Fibroblast of villous mesenchyme (primary cell): ENCODE data around the gene UBE2Q1. TPM values are rescaled to one million over a fixed set of nuclear protein-coding genes. Genes with fewer than 3 reads are reported as not detected.

ENCODE experiments used
- DNase-seq: peaks from one replicate; pipeline ENCODE4 v3.0.0-alpha.2; 2010; ENCODE audit warnings: low read depth
- H3K4me3 ChIP-seq: 2 replicates; pipeline ENCODE4 v1.5.1; 2011; ENCODE audit warnings: low read depth, mild to moderate bottlenecking, low read length
- total RNA-seq: library from RNA; depleted of rRNA; stranded (reverse); fragments of >200 nt; gene quantifications from 2 replicates; pipeline ENCODE4 v1.2.3, GENCODE V29; 2012
- TF ChIP-seq, protein P1 (sequence below): IDR thresholded peaks from 2 replicates; pipeline ENCODE4 v1.5.1; 2012; ENCODE audit warnings: low read depth, mild to moderate bottlenecking, low read length; ENCODE audit not compliant: insufficient read depth

Gene UBE2Q1
- total RNA-seq, 1 donor = 36.3 TPM

DNA sequence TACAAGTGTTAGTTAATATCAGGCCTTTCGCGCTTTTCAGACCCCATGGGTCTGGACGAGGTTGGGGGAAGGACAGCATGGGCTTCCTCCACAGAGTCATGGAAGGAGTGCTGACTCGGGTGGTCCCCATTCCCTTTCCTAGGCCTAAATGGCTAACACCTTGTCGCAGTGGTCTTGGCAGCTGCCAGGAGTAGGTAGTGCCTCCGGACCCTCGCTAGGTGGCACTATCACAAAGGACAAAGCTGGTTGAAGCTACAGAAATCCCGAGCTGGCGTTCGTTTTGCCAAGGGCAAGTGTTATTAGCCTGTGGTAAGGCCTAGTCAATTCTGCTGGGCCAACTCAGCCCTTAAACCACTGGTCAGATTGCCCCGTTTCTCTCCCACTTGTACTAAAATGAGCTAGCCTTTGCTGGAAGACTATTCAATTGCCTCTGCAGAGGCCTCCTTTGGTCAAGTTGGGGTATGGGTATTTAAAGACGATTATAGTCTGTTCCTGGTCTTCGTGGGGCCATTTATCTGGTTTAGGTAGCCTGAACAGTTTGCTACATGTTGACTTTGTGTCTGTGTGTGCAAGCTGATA, 1.1 kb upstream of the UBE2Q1 start:
- peak overlapping the region; percentile 74 for H3K4me3 ChIP-seq

DNA sequence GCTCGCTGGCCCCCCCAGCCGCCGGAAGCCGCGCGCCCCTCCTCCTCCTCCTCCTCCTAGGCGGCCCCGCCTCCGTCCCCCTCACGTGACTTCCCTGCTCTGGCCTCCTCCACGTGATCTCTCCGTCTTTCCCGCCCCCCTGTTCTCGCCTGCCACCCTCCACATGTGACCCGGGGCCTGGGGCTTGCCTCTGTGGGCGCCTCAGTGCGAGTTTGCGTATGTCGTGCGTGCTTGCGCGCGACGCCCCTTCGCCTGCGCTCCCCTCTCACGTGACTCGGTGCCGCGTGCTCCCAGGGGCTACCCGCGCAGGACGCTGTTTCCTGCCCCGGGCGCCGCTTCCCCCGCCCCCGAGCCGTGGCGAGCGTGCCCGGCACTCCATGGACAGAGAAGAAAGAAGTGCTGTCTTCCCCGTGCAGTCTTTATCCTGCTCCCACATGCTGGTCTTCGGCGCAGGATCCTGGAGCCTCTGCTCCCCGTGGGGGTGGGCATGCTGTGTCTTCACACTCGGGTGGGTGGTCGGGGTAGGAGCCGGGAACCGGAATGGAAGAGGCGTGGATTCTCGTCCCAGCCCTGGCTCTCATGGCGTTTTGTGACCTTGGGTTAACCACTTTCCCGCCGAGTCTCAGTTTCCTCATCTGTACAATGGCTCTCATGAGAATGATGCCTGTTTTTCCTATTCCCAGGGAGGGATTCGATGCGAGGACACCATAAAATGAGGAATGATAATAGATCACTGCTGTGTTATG, 431 bp upstream of the UBE2Q1 start:
- DNase-seq = peak; percentile 100
- TF ChIP-seq, protein P1, sequence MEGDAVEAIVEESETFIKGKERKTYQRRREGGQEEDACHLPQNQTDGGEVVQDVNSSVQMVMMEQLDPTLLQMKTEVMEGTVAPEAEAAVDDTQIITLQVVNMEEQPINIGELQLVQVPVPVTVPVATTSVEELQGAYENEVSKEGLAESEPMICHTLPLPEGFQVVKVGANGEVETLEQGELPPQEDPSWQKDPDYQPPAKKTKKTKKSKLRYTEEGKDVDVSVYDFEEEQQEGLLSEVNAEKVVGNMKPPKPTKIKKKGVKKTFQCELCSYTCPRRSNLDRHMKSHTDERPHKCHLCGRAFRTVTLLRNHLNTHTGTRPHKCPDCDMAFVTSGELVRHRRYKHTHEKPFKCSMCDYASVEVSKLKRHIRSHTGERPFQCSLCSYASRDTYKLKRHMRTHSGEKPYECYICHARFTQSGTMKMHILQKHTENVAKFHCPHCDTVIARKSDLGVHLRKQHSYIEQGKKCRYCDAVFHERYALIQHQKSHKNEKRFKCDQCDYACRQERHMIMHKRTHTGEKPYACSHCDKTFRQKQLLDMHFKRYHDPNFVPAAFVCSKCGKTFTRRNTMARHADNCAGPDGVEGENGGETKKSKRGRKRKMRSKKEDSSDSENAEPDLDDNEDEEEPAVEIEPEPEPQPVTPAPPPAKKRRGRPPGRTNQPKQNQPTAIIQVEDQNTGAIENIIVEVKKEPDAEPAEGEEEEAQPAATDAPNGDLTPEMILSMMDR = no peak

More for the DNA sequence above, 1.1 kb upstream of the UBE2Q1 start:
- TF ChIP-seq, protein P1 = peak; percentile 94
- peak; percentile 94 for DNase-seq

DNA sequence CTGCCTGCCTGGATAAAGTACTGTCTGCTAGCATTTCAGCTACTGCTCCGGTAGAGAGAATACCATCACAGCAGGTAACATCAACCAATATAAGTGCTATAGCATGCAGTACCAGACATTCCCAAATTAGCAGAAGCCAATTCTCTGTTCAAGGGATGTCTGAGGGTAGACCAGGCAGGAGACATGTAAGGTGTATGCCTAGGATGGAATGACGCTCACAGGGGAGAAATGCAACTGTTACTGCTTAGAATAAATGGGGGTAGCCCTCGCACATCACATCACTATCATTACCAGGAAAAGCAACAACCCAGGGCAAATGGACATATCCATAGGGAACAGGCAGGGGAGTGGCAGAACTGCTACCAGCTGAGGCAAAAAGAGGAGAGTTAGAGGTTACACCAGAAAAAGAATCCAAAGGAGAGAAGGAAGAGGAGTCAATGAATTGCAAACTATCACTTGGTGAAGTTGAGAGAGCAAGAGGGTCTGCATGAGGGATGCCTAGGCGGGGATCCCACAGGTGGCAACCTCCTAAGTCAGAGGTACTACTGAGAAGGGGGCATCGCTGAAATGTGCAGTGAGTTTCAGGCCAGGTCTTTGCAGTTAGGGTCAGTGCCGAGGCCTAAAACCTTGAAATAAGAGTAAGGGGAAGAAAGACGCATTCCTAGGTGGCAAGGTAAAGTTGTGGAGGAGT, 1.1 kb downstream of the UBE2Q1 start:
- TF ChIP-seq, protein P1 = no peak
- peak overlapping the region; percentile 74 for H3K4me3 ChIP-seq
- DNase-seq = no peak

More for the DNA sequence above, 431 bp upstream of the UBE2Q1 start:
- H3K4me3 ChIP-seq = peak overlapping the region; percentile 74

DNA sequence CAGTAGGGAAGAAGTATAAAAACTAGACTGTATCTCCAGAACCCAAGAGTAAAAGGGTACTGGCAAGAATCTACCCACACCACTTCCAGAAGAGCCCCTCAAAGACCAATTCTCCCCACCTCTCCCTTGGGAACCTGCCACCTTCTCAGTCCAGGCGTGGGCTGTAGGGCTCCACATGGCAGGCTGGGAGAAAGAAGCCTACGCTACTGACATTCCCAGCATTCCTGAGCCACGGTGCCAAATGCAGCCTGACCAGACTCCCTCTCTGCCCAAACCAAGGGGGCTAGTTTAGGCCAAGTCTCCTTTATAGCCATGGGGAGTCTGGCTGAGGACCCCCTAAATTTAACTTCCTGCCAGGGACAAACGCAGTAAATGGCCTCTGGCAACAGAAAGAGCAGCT, 2.0 kb downstream of the UBE2Q1 start:
- TF ChIP-seq, protein P1 = no peak
- no peak for DNase-seq
- H3K4me3 ChIP-seq = peak overlapping the region; percentile 74

DNA sequence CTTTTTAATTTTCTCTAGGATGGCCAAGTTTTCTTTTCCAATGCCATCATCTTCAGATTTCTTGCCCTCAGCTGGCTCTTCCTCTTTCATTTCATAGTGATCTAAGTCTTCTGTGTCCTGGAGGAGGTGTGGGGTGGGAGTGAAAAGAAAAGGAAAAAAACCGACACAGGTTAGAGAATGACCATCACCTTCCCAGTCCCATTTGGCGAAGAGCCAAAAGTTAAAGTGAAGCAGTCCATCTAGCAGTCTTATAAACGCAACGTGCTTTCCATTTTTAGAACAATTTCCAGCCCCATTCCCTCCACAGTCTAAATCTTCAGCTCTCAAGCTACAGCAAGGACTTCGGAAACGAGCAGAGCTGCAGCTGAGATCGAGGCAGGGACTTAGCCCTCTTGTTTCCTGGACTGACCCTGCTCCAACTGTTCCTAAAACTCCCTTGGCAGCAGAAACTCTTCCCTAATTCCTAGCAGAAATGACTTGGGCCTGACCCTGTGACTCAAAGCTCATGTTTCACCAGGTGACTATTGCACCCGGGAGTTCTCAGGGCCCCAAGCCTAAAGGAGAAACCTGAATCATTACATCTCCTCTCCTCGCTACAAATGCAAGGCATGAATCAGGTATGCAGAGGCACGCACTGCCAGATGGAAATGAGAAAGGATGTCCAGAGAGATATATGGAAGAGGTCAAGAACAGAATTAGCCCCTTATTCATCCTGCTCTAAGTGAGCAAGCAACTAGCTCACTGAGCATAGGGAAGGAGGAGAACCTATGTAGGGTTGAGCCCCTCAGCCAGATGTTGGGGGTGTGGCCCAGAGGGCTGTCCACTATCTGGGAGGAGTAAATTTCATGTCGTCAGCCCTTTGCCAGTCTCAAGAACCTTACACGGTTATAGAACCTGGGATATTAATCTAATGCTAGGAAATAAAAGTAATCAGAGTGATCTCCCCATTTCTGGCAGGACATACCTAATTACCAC, 5.1 kb downstream of the UBE2Q1 start:
- no peak for DNase-seq
- no peak overlapping the region for H3K4me3 ChIP-seq
- TF ChIP-seq, protein P1 = no peak

DNA sequence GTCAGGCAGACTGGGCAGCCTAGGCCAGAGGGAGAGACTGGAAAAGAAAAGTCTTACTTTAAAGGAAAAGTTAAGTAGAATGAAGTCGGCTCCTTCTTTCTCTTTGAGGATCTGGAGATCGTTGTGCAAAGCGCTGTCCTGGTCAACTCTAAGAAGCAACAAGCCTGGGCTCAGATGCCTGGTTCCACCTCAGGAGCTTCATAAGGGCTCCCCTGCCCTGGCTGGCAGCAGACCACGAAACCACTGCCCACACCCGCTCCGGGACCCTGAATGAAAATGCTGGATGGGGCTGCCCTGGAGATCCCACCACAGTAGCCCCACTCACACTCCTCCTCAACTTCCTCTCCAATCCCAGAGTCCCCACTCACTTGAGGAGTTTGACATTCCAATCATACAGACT, 6.4 kb downstream of the UBE2Q1 start:
- no peak for DNase-seq
- TF ChIP-seq, protein P1 = no peak
- H3K4me3 ChIP-seq = no peak overlapping the region
